Inferior parietal cortex (tissue), 1 donor: ENCODE data around the gene FRY.

Experiments
- DNase-seq: peaks from one replicate; pipeline ENCODE4 v3.0.0-alpha.2; 2016; ENCODE audit errors: extremely low spot score

Gene FRY

GRCh38 chr13:32213626-32214025 lies 182.1 kb downstream of the FRY start:
- DNase-seq = no peak

- DNase-seq = no peak
Observed at GRCh38 chr13:32214071-32214470, 182.5 kb downstream of the FRY start.

- no peak for DNase-seq
Observed at GRCh38 chr13:32216281-32216680, 184.7 kb downstream of the FRY start.

GRCh38 chr13:32222046-32222676 lies 190.6 kb downstream of the FRY start:
- DNase-seq = no peak

GRCh38 chr13:32224916-32225315 lies 193.3 kb downstream of the FRY start:
- no peak for DNase-seq

- no peak for DNase-seq
Observed at GRCh38 chr13:32225481-32225931, 193.9 kb downstream of the FRY start.

- DNase-seq = no peak
Observed at GRCh38 chr13:32228330-32229041, 196.9 kb downstream of the FRY start.

GRCh38 chr13:32229443-32229842 lies 197.9 kb downstream of the FRY start:
- peak; percentile 55 for DNase-seq

GRCh38 chr13:32232263-32232662 lies 200.7 kb downstream of the FRY start:
- DNase-seq = no peak

GRCh38 chr13:32233062-32233461 lies 201.5 kb downstream of the FRY start:
- DNase-seq = no peak

- no peak for DNase-seq
Observed at GRCh38 chr13:32234914-32235313, 203.3 kb downstream of the FRY start.

GRCh38 chr13:32237681-32238080 lies 206.1 kb downstream of the FRY start:
- no peak for DNase-seq

GRCh38 chr13:32243695-32244094 lies 212.1 kb downstream of the FRY start:
- DNase-seq = no peak

GRCh38 chr13:32245555-32245954 lies 214.0 kb downstream of the FRY start:
- no peak for DNase-seq

GRCh38 chr13:32246468-32246867 lies 214.9 kb downstream of the FRY start:
- peak; percentile 51 for DNase-seq

- DNase-seq = no peak
Observed at GRCh38 chr13:32247887-32248286, 216.3 kb downstream of the FRY start.

GRCh38 chr13:32248801-32249200 lies 217.2 kb downstream of the FRY start:
- no peak for DNase-seq

- no peak for DNase-seq
Observed at GRCh38 chr13:32252812-32253438, 221.4 kb downstream of the FRY start.

- no peak for DNase-seq
Observed at GRCh38 chr13:32253911-32254399, 222.4 kb downstream of the FRY start.

- no peak for DNase-seq
Observed at GRCh38 chr13:32254416-32254815, 222.8 kb downstream of the FRY start.

GRCh38 chr13:32254916-32255723 lies 223.5 kb downstream of the FRY start:
- no peak for DNase-seq

GRCh38 chr13:32255724-32256109 lies 224.1 kb downstream of the FRY start:
- no peak for DNase-seq
